HG02763 (cell line): ENCODE data around the gene DCANP1.

Experiments
- ATAC-seq: cut with Tn5 transposase; IDR thresholded peaks from one replicate; pipeline ENCODE4 v1.9.1; 2021; ENCODE audit warnings: mild to moderate bottlenecking, moderate library complexity; ENCODE audit not compliant: unreplicated experiment

Gene DCANP1

GRCh38 chr5:135481387-135481786 is 34.2 kb upstream of the DCANP1 start:
- no peak for ATAC-seq

DNA sequence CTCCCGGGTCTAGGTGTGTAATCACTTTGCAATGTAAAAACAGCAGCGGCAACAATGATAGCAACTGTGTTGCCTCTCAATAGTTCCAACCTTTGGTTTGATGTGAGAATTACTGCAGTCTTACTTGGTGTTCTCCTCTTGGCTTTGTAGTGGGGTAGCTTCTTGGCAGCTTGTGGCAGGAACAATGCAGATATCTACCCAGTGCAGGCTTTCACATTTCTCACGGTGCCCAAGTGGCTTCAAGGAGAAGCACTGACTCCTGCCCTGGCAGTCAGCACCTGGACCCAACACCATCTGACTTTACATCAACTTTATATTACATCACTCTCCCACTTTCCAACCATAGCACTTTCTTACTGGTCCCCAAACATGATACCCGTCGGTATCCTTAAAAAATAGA is 33.4 kb upstream of the DCANP1 start:
- ATAC-seq = no peak

- ATAC-seq = no peak
Measured at GRCh38 chr5:135478938-135479337, 31.8 kb upstream of the DCANP1 start.

GRCh38 chr5:135477613-135478066 is 30.5 kb upstream of the DCANP1 start:
- ATAC-seq = no peak

DNA sequence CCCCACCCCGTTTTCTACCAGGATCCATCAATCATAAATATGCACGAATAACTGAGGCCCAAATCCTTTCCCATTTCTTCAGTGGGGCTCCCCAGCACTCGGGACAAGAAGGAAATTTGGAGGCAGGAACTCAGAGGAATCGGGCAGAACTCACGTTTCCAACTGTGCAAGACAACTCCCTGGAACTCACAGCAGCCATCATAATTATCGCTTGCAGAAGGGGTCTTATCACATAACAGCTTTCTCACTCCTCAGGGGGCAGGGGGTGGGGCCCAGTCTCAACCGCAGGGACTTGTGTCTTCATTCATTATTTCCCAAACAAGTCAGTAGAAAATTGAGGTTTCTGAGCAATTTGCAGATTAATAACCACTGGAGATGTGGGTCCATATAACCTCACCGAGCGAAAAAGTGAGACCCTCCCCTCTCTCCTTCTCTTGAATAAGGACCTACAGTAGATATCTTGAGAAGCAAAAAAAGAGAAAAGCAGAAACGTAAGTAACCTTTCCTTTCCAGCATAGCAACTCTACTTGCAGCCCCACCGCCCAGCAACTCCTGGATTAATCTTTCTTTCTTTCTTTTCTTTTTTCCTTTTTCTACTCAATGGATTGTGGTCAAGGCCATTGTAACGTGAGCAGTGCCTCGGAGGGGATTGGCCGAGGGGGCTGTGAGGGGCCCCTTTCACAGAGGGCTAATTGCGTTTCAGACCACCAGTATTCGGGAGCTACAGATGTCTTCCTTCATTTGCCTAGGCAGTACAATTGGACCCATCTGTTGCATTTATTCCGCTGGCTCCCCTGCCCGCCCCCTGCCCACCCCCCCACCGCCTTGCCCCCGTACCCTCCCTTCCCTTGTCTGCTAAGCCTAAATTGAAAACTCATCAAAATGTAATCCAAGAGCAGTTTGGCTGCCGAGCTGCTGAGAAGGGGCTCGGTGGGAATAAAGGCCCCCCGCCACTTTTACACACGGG is 29.8 kb upstream of the DCANP1 start:
- ATAC-seq = no peak

GRCh38 chr5:135473956-135474670 is 27.0 kb upstream of the DCANP1 start:
- ATAC-seq = no peak

DNA sequence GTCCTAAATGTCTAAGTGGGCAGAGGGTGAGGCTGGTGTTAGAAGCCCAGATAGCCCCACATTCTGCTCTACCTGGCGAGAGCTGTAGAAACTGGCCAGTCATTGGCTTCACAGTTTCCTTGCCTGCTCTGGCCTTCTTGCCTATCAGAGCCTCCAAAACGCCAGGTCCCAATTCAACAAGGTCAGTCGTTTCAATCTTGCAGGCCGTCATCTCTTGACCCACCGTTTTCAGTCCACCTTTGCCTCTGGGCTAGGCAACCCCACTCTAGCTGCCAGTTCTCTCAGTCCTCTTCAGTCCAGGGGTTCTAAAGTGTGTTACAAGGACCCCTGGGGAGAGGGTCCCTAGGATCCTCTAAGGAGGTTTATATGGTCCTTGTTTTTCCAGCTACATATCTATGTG is 25.0 kb upstream of the DCANP1 start:
- no peak for ATAC-seq

GRCh38 chr5:135471726-135472125 is 24.6 kb upstream of the DCANP1 start:
- no peak for ATAC-seq

DNA sequence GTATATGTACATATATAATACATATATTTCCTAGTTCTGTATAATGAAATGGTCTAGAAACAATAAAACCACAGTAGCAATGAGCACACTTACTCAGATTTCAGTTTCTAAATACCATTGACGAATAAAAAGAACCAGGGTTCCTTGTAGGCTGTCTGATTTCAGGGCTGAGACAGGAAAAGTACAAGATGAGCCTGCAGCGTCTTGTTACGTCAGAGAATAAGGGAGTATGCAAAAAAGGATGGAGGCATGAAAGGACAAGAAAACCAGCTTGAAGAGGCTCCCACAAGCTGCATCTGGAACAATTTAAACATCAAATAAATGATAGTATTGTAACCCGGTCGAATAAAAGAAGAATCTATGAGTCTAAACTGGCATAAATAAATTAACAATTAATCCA is 22.8 kb upstream of the DCANP1 start:
- no peak for ATAC-seq

DNA sequence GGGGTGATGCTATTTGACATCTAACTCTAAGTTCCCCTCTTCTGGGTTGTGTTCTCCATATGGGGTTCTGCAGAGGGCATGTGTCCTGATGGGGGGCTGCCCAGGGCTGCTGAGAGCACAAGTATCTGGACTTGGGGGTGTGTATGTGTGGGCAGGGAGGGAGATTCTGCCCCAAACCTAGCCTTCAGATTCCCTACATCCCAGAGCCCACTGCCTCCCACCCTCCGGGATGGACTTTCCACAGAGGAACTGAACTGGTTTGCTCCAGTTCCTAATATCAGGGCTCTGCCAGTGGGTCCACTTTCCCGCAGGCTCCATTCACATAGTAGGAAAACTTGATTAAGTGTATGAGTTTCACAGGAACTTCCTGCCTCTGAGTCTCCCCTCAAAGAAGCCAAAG is 21.4 kb upstream of the DCANP1 start:
- no peak for ATAC-seq

DNA sequence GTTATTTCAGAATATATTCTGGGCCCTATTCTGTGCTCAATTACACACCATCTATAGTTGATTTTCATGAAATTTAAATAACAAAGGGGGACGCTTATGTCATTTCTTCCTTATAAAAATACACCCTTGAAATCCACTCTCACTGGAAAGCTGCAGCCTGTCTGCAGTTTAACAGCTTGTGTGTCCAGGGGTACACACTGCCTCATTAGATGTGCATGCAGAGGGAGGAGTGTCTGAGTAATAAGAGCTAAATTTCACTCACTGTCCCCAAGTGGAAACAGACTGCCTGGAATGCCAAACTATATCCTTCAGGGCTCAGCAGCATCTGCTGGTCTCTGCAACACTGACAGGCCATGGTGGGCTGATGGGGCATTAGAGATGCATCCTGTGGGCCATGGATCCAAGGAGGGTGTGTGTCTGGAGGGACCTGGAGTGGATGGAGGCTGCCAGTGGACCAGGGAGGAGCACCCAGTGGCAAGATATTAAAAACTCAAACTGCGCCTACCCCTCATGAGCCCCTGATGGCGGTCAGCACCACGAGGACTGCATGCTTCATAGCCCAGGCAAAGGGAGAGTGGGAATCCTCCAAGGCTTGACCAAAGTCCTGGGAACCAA is 20.8 kb upstream of the DCANP1 start:
- ATAC-seq = no peak

DNA sequence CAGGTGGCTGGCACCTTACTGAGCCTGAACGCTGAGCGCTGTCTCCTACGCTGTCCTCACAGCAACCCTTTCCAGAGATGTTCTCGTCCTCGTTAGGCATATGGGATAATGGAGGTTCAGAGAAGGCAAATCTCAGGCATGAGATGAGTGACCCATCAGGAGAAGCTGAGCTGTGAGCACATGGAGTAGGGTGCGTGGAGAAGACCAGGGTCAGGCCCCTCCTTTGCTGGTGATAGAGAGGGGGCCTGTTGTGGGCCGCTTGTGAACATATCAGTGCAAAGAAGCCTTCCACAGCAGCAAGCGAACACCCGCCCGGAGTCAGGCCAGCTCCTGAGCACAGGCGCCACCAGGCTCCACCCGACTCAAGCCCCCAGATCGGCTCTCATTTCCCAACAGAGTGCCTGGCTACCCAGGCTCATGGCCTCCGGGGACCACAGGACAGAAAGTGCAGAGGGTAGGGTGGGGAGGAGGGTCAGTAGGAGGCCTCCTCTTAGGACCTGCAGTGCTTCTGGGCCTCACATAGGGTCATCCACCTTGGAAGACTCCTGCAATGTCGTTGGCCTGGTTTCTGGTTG is 20.0 kb upstream of the DCANP1 start:
- no peak for ATAC-seq

DNA sequence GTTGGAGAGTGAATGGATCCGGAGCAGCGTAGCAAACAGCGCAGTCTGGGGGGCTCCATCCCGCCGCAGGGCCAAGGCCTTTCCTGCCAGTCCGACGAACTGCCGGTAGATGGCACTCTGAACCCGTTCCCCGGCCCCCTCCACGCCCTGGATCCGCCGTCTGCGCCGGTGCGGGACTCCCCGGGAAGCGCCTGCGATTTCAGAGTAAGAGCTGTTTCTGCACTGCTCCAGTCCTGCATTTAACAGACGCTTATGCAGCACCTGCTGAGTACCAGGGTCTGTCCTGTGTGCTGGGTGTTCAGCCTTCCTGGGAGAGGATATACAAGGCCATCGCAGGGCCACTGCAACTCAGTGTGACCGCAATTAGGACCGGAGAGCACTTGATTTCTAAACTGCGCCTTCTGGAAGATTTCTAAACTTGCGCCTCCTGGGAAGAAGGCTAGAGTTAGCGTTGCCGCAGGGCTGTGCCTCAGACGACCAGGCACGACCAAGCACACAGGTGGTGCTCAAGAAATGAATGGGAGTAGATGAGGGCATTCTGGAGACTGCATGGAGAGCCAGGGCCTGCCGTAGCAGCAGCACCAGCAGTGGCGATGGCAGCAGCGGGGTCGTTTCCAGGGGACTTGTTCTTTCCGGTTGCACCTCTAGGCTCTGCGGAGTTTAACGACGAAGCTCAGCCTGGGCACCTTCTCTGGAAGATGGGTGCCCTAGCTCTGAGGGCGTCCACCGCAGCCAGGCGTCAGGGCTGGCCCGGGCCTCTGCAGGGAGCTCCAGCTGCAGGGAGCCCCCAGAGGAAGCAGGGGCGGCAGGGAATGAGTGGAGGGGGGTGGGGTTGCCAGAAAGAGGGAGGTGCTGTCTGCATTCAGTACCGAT is 19.3 kb upstream of the DCANP1 start:
- no peak for ATAC-seq

DNA sequence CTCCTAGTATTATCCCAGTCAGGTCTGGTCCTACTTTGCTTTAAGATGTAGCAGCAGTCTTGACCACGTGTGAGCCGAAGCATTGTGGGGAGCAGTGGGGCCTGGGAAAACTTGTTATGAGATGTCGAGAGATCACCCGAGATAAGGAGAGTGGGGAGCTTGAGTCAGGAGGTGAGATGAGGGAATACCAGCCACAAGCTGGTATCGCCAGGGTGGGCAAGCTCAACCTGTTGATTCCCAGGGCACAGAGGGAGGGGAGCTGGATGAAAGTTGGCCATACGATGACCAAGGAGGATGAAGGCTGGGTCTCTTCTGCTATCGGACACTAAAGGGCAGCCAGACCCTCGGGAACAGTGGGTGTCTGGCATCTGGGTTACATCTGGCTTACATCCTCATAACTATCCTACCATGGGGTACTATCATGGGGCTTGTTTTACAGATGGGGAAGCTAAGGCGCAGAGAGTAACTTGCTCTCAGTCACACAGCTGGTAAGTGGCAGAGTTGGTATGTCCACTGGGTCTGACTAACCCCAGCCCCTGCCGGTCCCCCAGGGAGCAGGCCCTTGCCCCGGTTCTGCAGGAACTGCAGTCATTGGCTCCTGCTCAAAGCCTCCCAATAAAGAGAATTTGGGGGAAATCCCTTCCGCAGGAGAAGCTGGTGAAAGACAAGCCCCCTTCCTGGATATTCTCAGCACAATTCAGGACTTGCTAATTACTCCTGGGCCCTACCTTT is 18.4 kb upstream of the DCANP1 start:
- no peak for ATAC-seq

- ATAC-seq = no peak
Measured at GRCh38 chr5:135462304-135462703, 15.2 kb upstream of the DCANP1 start.

- ATAC-seq = no peak
Measured at GRCh38 chr5:135461481-135462151, 14.5 kb upstream of the DCANP1 start.

DNA sequence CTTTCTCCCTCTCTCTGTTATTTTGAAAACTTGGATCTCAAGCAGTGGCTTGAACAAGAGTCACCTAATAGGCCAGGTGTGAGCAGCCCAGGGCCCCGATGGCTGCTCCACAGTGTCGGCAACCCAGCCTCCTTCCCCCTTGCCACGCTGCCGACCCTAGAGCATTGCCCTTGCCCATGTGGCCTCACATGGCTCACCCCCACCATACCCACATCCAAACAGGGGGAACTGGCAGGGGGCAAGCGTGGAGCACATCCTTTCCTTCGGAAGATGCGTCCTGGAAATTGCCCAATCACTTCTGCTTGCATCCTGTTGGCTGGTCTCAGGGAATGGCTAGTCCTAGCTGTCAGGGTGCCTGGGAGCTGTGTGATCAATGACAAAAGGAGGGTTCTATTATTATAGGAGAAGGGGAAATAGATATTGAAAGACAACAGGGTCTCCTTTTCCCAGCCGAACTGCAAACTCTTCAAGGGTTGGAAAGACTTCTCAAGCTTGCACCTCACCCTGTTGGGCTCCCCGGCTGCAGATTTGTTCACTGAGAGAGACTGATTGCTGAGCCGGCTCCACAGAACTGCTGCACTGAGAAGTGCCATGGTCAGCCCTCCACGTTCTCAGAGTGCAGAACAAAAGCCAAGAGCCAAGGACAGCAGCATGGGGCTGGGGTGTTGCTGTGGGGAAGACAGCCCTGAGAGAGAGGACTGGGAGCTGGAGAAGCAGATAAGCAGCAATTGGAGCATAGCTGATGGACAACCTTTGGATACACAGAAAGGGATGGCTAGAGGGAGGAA is 13.3 kb upstream of the DCANP1 start:
- ATAC-seq = no peak

DNA sequence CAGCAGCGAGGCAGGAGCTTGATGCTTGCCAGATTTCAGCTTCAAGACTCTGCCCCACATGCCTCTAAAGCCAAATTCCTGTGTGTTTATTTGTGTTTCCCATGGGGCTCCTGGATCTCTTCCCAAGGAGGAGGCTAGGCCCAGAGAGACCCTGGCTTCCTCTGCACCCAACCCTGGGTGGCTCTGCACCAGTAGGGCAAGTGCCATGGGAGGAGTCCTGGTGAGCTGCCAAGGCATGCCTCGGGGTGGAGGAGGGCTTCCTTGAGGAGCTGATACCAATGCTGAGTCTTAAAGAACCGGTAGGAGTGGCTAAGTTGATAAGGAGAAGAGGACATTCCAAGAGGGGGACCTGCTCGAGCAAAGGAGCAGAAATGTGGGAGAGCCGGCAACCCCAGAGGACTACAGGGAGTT is 11.8 kb upstream of the DCANP1 start:
- no peak for ATAC-seq
